Measurements from ENCODE around the gene SAMD4A. TPM values are rescaled to one million over a fixed set of nuclear protein-coding genes. Genes with fewer than 3 reads are reported as not detected.

SAMD4A gene
- polyA plus RNA-seq, 2 of the 4 experiments (the other 2 are of a cell fraction) = 3.9 to 5.4 TPM

DNA sequence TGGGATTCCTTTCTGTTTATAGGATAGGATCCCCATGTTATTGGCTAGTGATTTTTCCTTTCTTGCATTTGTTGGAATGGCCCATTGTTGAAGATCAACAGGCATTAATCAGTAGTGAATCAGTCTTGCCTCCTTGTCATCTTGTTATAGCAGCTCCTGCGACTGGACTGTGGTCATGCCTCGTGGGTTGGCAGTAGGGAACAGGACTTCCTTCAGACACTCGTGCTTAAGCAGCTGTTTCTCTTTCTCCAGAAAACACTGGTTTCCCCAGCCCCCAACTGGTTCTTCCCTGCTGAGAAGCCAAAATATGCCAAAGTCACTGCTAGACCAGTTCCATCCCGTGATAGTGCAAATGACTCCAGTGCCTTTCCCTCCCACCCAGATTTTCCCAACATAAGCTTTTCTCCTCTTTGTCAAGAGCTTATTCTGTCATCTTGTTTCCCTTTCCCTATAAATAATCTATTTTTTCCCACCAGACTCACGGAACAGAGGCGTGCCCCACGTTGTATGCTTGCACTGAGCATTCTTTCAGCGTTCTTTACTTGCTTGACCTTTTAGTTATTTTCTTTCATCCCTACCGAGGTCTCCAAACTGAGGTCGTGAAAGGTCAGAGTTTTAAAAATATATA is 83.5 kb downstream of the SAMD4A start:
- TF ChIP-seq, protein P1, sequence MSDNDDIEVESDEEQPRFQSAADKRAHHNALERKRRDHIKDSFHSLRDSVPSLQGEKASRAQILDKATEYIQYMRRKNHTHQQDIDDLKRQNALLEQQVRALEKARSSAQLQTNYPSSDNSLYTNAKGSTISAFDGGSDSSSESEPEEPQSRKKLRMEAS (IDR thresholded peaks at IDR 0.05) = peak; percentile 35; the same call in 1 of the 2 replicates
- TF ChIP-seq HDAC2 (IDR thresholded peaks at IDR 0.05) = no peak
- Histone ChIP-seq H3K4me1 (peaks cover 52% of the 10 kb centered on the region), H3K4me2 (peak overlapping the region; percentile 91), H3K9me3 (no peaks in the 10 kb centered on the region), H3K4me3 (peak overlapping the region; percentile 22; the same call in 2 of the 3 replicates), H3K27ac (peak overlapping the region; percentile 86 to 88)
- ChIA-PET CTCF (interaction anchor here (1.0 to 1.6 kb wide), 3 partner anchors 20 to 124 kb away, joined by 3 to 5 read pairs (median 3); no protein-coding TSS in a partner anchor), POLR2A (no interaction called here)
- FAIRE-seq = peak; percentile 36
- 2% methylated on average over 10 of the region's 10 CpGs for WGBS (ENCODE audit: missing lambda C conversion rate)
- DNase-seq (ENCODE audit: low read depth in 1 of 2, low spot score in 1 of 2) = peak; percentile 21 to 38
- ATAC-seq = peak in 1 of 2 experiments; percentile 14; a peak in 3 of 6 replicates

DNA sequence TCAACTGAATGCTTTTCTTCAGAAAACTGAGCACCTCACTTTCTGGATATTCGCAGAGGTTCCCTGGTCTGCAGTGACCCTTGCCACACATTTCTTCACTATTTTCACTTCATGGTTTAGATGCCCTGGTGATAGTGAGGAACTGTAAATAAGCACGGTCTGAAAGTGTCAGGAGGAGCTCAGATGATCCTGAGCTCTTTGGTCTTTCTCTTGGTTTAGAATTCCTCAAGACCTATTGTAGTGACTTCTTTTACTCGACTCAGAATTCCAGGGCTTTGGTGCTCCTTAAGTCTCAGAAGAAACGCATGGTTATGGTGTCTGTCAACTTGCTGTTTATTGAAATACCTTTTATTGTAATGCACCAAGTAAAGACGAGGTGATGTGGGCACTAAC is 84.0 kb downstream of the SAMD4A start:
- H3K4me2 ChIP-seq = peak overlapping the region; percentile 91
- peak overlapping the region; percentile 86 to 88 for H3K27ac ChIP-seq
- FAIRE-seq (no peak), DNase-seq (ENCODE audit: low read depth in 1 of 2, low spot score in 1 of 2) (peak; percentile 19 to 21), ATAC-seq (peak; percentile 25; a peak in 4 of 6 replicates)
- peaks cover 52% of the 10 kb centered on the region for H3K4me1 ChIP-seq
- peak overlapping the region; percentile 22; the same call in 2 of the 3 replicates for H3K4me3 ChIP-seq
- CTCF ChIA-PET = interaction anchor here (1.0 to 1.6 kb wide), 3 partner anchors 19 to 124 kb away, joined by 3 to 5 read pairs (median 3); no protein-coding TSS in a partner anchor
- 20% methylated on average over 5 of the region's 5 CpGs for WGBS (ENCODE audit: missing lambda C conversion rate)
- no peaks in the 10 kb centered on the region for H3K9me3 ChIP-seq
- TF ChIP-seq ZNF302 (CRISPR knock-in tag; IDR thresholded peaks at IDR 0.05) (no peak), GATA3 (IDR thresholded peaks at IDR 0.05; ENCODE audit: borderline replicate concordance) (peak; percentile 14; the same call in 1 of the 2 replicates)
- TF ChIP-seq, protein P1 (IDR thresholded peaks at IDR 0.05) = 0 out of 2 replicates have a peak, but pooled peaks have one; percentile 9
- POLR2A ChIA-PET = no interaction called here

DNA sequence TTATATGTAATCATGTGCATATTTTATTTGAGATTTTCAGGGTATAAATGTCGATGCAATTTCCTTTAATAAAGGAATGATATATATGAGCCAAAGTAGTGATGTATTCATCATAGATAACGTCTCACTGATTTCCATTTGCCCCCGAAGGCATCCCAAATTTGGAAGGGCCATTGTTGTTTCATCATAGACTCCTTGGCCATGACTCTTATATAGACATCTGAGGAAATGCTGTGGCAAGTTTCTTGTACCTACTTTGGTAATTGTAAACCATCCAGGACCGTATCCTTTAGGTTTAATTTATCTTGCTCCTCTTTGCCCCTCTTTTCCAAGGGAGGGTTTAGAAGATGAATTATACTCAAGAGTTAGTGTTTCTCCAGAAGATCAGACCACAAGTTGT is 84.7 kb downstream of the SAMD4A start:
- peak; percentile 17 to 33; a peak in 3 of 6 replicates for ATAC-seq
- Histone ChIP-seq H3K4me1 (peaks cover 52% of the 10 kb centered on the region), H3K27ac (peak overlapping the region; percentile 86 to 88), H3K4me3 (peak overlapping the region; percentile 17; the same call in 2 of the 3 replicates), H3K4me2 (peak overlapping the region; percentile 91), H3K9me3 (no peaks in the 10 kb centered on the region)
- POLR2A ChIA-PET = interaction anchor here (0.9 to 1.6 kb wide), 6 partner anchors 14 to 121 kb away, joined by 3 to 7 read pairs (median 4); partner anchors contain the start of gene SAMD4A
- no peak for FAIRE-seq
- DNase-seq (ENCODE audit: low read depth in 1 of 2, low spot score in 1 of 2) = peak in 1 of 2 experiments; percentile 10
- CTCF ChIA-PET = interaction anchor here (0.7 to 1.9 kb wide), 5 partner anchors 8 to 123 kb away, joined by 3 to 12 read pairs (median 6); partner anchors contain the start of gene SAMD4A
- 12% methylated on average over 4 of the region's 4 CpGs for WGBS (ENCODE audit: missing lambda C conversion rate)
- no peak for TF ChIP-seq FOSB (CRISPR knock-in tag; IDR thresholded peaks at IDR 0.05)
- TF ChIP-seq HOXB13 (CRISPR knock-in tag; IDR thresholded peaks at IDR 0.05; ENCODE audit: low read depth) = no peak
- TF ChIP-seq, protein P1 (IDR thresholded peaks at IDR 0.05) = peak; percentile 4; the same call in 1 of the 2 replicates
- TF ChIP-seq CEBPB (IDR thresholded peaks at IDR 0.05) = peak in 1 of 2 experiments; percentile 10; a peak in 1 of 4 replicates
- no peak for TF ChIP-seq EHMT2 (IDR thresholded peaks at IDR 0.05; ENCODE audit: low read depth)
- TF ChIP-seq GATA3 (IDR thresholded peaks at IDR 0.05; ENCODE audit: borderline replicate concordance) = no peak

DNA sequence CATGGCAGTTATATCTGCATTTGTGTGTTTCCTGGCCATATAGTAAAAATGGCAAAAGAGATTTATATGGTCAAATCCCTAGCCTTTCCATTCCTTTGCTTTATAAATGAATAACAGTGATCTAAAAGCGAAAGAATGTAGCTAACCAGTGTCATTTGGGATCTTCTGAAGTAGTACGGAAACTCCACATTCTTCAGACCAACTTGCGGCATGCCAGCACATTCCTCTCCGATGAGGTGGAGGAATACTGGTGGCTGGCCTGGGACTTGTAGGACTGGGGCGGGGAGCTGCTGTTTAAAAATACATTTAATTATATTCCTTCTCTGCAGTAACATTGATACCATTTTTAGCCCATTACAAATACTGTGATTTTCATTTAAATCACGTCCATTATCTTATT is 85.3 kb downstream of the SAMD4A start:
- Histone ChIP-seq H3K4me1 (peaks cover 52% of the 10 kb centered on the region), H3K9me3 (no peaks in the 10 kb centered on the region), H3K27ac (peak overlapping the region; percentile 86 to 88), H3K4me2 (peak overlapping the region; percentile 91), H3K4me3 (peak overlapping the region; percentile 37)
- peak; percentile 95 to 97 for ATAC-seq
- FAIRE-seq = peak; percentile 90
- 2% methylated on average over 6 of the region's 6 CpGs for WGBS (ENCODE audit: missing lambda C conversion rate)
- DNase-seq (ENCODE audit: low read depth in 1 of 2, low spot score in 1 of 2) = peak; percentile 91 to 94
- TF ChIP-seq CEBPB (IDR thresholded peaks at IDR 0.05) (peak in 1 of 2 experiments; percentile 51; a peak in 1 of 4 replicates), CHD2 (IDR thresholded peaks at IDR 0.05; ENCODE audit: low read length, partially characterized antibody) (no peak), FOSB (CRISPR knock-in tag; IDR thresholded peaks at IDR 0.05) (no peak), JUN (IDR thresholded peaks at IDR 0.05) (peak; percentile 52 to 55; a peak in 2 of 5 replicates), EP300 (IDR thresholded peaks at IDR 0.05) (peak in 1 of 2 experiments; percentile 68; a peak in 1 of 5 replicates), MAFK (IDR thresholded peaks at IDR 0.05; ENCODE audit: partially characterized antibody) (peak; percentile 13), RAD21 (conservative IDR thresholded peaks at IDR 0.05 in 1 of 2, IDR thresholded peaks at IDR 0.05 in 1 of 2) (peak in 1 of 2 experiments; percentile 15; a peak in 1 of 5 replicates), JUNB (IDR thresholded peaks at IDR 0.05) (peak; percentile 64), FOSL2 (IDR thresholded peaks at IDR 0.05) (peak; percentile 35; the same call in 1 of the 2 replicates), FOSL2 (CRISPR knock-in tag; IDR thresholded peaks at IDR 0.05) (peak; percentile 80), GATA3 (IDR thresholded peaks at IDR 0.05; ENCODE audit: borderline replicate concordance) (peak; percentile 79; the same call in 1 of the 2 replicates), SMC3 (IDR thresholded peaks at IDR 0.05) (peak; percentile 24; the same call in 1 of the 3 replicates)
- TF ChIP-seq, protein P2, sequence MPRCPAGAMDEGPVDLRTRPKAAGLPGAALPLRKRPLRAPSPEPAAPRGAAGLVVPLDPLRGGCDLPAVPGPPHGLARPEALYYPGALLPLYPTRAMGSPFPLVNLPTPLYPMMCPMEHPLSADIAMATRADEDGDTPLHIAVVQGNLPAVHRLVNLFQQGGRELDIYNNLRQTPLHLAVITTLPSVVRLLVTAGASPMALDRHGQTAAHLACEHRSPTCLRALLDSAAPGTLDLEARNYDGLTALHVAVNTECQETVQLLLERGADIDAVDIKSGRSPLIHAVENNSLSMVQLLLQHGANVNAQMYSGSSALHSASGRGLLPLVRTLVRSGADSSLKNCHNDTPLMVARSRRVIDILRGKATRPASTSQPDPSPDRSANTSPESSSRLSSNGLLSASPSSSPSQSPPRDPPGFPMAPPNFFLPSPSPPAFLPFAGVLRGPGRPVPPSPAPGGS (IDR thresholded peaks at IDR 0.05) = no peak
- TF ChIP-seq, protein P1 (IDR thresholded peaks at IDR 0.05) = peak; percentile 39; the same call in 1 of the 2 replicates
- TF ChIP-seq, protein P3, sequence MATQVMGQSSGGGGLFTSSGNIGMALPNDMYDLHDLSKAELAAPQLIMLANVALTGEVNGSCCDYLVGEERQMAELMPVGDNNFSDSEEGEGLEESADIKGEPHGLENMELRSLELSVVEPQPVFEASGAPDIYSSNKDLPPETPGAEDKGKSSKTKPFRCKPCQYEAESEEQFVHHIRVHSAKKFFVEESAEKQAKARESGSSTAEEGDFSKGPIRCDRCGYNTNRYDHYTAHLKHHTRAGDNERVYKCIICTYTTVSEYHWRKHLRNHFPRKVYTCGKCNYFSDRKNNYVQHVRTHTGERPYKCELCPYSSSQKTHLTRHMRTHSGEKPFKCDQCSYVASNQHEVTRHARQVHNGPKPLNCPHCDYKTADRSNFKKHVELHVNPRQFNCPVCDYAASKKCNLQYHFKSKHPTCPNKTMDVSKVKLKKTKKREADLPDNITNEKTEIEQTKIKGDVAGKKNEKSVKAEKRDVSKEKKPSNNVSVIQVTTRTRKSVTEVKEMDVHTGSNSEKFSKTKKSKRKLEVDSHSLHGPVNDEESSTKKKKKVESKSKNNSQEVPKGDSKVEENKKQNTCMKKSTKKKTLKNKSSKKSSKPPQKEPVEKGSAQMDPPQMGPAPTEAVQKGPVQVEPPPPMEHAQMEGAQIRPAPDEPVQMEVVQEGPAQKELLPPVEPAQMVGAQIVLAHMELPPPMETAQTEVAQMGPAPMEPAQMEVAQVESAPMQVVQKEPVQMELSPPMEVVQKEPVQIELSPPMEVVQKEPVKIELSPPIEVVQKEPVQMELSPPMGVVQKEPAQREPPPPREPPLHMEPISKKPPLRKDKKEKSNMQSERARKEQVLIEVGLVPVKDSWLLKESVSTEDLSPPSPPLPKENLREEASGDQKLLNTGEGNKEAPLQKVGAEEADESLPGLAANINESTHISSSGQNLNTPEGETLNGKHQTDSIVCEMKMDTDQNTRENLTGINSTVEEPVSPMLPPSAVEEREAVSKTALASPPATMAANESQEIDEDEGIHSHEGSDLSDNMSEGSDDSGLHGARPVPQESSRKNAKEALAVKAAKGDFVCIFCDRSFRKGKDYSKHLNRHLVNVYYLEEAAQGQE (IDR thresholded peaks at IDR 0.05) = no peak
- ChIA-PET CTCF (interaction anchor here (0.7 to 1.9 kb wide), 7 partner anchors 9 to 122 kb away, joined by 3 to 12 read pairs (median 6); partner anchors contain the start of gene SAMD4A), POLR2A (interaction anchor here (0.5 to 1.6 kb wide), 8 partner anchors 14 to 121 kb away, joined by 3 to 7 read pairs (median 4); partner anchors contain the start of gene SAMD4A)

All from A549 (cell line).